ENCODE data around the gene NRF1.
"Not testable (repeated sequence)": the region's sequence is repeated elsewhere in the genome, so short reads cannot be mapped to it uniquely, and the experiment has no call there.

The NRF1 gene

DNA sequence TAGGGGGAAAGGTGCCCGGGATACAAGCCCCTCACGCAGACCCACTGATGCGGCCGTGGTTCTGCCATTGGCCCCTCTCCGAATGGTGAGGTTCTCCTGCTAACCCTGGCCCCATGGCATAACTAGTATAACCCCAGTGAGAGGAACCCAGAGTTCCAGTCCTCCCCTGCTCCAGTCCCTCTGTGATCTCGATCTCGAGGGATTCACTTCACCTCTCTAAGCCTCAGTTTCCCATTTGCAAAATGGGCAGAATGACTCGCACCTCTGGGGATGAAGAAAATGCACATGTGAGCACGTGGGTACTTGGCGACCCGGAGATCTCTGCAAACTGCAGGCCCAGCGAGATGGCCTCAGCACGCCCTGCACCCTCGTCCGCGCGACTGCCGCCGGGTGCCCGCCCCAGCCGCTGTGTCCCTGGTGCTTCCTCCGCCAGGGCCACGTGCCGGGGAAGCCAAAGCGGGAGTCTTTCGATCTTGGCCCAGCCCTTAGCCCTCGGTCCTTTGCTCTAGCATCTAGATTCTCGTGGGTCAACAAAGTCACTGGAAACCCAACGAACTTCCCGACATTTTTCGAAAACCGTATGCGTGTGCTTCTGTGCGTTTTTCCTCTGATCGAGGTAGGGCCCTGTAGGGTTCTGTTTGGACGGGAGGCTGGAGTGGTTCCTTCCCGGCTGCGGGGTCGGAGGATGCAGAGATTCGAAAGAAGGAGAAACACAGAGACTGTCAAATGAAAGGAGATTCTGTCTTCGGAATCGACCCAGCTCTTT is 171.5 kb downstream of the NRF1 start:
- DNase-seq (ENCODE audit: low spot score), result no peak

DNA sequence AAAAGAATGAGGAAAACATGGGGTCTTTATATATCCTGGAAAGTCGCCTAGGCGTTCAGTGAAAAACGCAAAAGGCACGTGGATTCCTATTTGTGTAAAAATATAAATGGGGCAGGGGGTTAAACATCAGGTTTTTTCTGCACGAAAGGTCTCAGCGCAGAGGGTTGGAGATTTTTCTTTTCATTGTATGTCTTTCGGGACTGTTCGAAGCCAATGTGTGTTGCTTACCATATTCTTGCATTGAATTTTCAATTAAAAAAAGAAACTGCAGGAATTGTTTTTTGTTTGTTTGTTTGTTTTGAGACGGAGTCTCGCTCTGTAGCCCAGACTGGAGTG is 172.0 kb downstream of the NRF1 start:
- no peak for DNase-seq (ENCODE audit: low spot score)

DNA sequence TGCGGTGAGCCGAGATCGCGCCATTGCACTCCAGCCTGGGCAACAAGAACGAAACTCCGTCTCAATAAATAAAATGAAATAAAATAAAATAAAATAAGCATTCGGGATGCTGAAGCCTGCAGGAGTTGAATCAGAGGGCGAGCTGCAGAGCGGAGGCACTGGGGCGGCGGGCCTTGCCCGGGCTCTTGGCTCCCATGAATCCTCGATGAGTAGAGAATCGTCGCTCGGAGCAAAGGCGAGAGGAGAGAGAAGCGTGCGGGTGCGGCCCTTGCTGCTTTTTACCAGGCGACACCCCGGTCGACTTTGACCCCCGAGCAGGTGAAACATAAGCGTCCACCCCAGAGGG is 172.9 kb downstream of the NRF1 start:
- DNase-seq (ENCODE audit: low spot score), result no peak

DNA sequence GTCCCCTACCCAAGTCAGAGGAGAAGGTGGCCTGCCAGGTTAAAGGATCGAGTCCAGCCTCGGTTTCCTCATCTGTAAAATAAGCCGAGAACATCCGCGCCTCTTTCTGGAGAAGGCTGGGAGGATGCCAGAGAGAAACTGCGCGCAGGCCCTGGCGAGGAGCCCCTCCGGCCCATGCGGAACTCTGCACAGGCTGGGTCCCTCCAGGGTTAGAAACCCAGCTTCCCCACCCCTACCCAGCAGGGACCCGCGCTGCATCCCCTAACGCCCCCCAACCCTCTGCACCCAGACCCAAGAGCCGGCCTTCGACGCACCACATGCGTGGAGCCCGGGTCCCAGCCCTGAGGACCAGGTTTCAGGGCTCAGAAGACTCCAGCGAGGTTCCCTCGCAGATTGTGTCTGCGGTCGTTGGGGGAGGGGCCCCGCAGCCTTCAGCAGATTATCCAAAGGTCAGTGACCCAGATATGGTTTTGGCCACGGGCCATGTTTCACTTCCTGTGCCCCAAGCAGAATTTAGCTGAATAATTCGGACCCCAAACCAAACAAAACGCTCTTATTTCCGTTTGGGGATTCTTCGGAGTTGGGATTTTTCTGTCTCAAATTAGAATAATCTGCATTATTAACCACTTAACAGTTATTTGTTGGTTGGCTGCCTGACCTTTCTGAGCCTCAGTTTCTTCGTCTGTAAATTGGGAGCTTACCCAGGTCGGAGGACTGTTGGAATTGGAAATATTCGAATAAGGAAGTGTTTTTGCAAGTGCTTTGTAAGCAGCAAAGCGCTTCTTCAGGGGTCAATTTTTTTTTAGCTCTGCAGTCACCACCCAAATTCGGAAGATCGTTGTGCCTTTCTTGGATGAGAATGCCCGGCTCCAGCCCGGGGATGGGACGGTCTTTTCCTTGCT is 173.5 kb downstream of the NRF1 start:
- no peak for DNase-seq (ENCODE audit: low spot score)

DNA sequence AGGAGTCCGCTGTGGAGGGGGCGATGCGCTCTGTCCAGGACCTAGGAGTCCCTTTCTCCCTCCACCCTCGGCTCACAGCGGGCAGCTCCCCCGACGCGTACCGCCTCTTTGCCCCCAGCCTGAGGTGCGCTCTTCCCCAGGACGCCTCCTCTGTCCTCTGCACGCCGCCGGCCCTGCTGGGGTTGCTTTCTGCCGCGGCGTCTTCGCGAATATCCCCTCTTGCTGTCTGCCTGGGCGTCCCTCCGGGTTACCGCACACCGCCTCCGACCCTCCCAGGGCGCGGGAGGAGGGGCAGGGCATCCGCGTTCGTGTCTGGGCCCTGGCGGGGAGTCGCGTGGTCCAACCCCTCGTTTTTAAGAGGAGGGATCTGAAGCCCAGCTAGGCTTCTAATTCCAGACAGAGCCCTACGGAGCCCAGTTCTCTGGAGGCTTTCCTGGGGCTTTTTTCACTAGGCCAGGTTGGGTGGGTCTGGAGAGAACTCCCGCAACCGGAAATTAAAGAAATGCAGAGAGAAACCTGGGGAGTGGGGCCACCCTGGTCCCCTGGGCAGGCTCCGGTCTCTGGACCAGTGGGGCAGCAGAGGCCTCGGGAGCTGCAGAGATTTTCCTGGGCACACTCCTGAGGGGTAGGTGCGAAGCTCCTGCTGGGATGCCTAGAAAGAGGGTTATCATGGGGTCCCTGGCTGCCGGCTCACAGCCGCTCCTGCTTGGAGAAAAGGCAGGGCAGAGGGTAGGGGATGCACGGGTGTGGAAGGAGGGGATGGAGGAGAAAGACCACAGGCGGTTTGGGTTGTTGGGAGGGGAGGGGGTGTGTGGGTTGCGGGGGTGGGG is 174.4 kb downstream of the NRF1 start:
- DNase-seq (ENCODE audit: low spot score), result no peak

DNA sequence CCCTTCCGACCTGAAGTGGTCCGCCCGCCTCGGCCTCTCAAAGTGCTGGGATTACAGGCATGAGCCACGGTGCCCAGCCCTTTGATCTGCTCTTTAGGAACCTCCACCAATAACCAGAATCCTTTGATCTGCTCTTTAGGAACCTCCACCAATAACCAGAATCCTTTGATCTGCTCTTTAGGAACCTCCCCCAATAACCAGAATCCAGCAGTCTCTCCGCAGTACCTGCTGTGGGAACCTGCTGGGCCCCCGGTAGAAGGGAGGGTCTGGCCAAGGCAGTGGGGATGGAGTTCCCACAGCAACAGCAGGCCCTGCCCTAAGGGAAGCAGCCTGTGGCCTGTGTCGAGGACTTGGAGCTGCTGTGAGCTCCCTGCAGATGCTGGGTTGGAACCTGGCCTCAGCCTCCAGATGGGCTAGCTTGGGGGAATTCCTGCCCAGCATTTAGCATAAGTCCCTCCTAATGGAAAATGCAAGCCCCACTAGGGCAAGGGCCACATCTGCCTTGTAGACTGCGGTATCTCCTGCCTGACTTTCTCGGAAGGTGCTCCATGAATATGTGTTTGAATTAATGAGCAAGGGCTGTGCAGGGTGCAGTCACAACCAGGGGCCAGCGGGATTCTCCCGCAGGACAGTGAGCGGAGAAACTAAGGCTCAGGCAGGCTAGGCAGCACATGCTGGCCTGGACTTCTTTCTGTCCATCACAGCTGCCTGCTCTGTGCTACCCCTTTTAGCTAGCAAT is 175.5 kb downstream of the NRF1 start:
- peak; percentile 95 for DNase-seq (ENCODE audit: low spot score)

DNA sequence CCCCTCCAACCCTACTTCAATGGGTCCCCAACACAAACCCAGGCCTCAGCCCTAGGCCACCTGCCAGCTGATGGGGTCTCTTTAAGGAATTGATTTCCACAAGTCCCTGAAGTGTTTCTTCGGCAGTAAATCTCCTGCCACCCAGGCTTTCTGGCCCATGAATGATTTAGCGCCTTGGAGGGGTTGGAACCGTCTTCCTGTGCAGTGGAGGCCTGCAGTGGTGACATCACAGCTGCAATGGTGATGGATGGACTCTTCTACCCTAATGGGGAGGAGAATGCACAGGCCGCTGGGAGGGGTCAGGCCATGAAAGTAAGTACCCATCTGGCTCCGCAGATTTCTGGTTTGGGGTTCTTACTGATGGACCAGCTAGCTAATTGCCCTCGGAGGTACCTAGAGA is 177.5 kb downstream of the NRF1 start:
- no peak for DNase-seq (ENCODE audit: low spot score)

DNA sequence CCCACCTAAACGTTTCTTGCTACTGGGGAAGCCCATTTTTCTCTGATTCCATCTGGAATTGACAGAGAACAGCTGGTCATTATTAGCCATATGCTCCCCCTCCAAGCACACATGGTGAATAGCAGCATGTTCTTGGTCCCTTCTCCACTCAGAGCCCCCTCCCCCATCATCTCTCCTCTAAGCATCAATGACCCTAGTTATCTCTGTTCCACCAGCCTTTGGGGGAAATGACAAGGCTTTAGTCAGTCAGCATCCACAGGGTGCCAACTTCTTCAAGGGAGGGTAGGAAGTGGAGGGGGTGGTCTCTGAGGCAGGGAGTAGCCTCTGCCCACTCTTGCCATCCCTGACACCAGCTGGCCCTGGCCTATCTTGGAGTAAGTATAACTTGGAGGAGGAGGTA is 178.1 kb downstream of the NRF1 start:
- no peak for DNase-seq (ENCODE audit: low spot score)

DNA sequence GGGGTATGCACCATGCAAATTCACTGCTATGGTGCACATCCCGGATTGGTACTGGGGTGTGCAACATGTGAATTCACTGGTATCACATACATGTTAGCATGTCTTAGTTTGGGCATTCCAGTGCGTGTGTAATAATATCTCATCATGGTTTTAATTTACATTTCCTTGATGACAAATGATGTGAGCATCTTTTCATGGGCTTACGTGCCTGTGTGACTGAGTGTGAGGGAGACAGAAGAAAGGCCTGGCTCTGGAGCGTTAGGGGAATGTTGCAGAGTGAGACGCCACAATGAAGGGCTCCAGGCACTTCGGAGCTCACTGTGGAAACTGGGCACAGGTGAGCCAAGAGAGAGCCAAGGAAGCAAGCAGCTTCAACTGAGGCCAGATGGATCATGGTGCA is 178.6 kb downstream of the NRF1 start:
- DNase-seq (ENCODE audit: low spot score), result no peak

DNA sequence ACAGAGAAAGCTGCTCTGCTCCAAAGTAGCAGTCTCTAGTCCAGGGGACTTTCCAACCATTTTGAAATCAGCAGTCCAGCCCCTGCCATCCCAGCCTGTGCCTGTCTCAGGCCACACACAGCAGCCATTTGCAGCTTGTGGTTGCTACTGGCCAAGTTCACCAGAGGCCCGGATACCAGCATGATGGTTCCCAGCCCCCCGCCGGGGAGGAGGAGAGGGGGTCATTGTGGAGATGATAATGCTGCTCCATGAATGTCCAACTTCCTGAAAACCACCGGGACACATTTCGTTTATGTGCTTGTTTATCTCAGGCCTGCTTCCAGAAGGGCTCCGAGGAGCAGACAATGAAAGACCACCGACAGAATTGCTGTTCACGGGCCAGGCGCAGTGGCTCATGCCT is 181.2 kb downstream of the NRF1 start:
- no peak for DNase-seq (ENCODE audit: low spot score)

DNA sequence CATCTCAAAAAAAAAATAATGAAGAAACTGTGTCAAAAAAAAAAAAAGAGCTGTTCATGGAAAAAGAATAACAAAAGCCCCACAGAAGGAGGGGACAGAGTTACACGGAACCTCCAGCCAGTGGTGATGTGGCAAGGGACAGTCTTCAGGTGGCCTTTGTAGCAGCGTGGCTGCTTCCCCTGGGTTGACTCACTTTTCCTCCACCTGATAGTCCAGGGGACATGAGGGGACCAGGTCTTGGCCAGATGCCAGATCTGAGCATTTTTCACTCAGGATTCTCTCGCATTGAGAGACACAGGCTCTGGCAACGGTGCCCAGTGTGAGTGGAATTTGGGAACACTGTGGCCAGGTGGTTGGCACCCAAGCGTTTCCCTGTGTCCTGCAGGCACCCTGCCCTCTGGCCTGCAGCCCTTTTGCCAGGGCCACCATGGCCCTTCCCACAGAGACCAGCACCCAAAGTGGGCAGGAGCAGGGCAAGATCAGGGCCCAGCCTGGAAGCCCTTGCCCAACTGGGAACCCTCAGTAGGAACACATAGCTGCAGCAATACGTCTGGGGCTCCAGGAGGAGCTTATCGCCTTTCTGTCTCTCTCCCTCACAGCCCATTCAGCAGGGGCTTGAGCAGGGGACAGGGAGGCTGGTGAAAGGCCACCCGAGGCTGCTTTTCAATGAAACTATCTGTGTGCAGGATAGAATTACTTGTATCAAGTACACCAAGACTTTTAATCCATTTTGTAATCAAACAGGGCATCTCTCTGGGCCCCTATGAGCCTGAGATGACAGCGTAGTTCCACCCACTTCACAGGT is 182.2 kb downstream of the NRF1 start:
- DNase-seq (ENCODE audit: low spot score), result no peak

DNA sequence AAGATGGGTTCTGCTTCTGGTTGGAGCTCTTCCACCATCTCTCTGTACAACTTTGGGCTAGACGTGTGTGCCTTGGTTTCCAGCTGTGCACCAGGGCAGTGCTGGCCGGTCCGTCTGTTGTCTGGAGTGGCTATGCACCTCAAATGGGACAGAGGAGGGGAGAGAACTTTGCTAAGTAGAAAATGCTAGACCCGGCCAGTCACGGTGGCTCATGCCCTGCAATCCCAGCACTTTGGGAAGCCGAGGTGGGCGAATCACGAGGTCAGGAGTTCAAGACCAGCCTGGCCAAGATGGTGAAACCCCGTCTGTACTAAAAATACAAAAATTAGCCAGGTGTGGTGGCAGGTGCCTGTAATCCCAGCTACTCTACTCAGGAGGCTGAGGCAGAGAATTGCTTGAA is 182.9 kb downstream of the NRF1 start:
- not testable (repeated sequence) for DNase-seq (ENCODE audit: low spot score)

DNA sequence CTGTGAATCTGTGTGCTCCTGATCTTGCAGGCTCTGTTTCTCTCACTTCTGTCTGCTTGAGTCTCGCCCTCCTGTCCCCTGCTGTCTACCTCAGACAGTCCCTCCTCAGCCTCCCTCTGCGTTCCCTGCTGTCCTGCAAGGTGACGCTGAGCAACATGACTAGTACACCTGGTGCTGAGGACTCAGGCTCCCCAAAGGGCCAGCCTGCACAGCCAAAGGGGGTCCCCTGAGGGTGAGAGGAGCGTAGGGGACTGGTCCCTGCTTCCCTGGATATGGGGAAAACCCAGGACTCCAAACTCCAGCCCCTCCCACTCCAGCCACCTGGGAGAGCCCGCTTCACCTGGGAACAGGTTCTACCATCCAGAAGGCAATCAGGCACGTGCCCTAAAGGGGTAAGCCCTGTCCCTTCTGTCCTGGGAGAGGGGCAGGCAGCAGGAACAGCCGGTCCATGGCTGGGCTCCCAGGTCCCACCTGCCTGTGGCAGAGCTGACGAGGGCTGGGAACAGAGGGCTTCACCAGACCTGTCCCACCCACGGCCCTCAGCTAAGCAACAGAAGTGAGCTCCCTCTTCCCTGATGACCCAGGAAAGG is 184.8 kb downstream of the NRF1 start:
- DNase-seq (ENCODE audit: low spot score), result no peak

DNA sequence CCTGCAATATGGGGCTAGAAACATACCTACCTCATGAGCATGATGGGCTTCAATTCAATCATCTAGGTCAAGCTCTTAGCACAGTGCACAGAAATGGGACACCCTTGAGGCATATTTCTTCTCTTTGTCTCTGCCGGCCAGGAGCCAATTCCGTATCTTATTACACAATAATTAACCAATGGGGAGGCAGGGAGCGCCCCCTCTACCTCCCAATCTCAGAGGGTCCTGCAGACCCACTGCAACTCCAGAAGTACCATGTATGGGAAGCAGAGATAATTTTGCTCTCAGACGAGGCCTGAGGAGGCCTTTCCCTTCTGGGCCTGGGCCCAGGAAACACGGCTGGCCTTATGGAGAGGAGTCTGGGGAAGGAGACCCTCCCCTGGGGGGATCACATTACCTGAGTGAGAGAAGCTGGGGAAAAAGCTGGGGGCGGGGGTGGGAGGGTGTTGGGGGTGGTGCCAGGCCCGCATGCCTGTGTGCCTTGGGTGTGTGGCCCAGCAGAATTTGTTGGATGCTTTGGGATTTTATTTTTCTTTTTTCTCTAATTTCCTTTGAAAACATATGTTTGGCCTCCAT is 185.8 kb downstream of the NRF1 start:
- DNase-seq (ENCODE audit: low spot score), result no peak

DNA sequence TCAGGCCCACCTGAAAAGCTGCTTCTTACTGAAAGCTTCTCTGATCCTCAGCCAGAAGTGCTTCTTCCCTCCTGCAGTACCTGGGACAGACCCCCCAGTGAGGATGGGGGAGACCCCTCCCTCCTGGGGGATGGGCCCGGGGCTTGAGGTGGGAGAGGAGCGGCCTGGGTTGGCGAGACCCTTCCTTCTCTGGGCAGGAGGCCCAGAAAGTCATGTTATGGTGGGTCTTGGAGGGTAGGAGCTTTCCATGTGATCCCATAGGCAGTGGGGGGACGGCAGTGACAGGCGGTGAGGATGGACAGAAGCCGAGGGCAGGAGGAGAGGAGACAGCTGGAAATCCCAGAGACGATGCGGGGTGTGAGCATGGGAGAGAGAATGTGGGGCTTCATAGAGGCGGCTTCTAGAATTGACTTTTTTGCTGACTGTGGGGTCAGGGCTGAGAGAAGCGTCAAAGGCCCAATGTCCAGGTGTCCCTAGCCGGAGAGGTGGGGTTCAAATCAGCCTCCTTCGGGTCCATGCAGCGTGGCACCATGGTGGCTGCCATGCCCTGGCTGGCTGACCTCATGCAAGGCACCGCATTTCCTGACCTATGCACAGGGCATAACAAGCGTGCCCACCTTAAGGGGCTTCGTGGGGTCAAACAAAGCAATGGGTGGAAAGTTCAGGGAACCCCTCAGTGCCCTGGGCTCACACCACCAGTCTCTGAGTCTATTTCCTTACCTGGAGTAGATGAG is 187.3 kb downstream of the NRF1 start:
- DNase-seq (ENCODE audit: low spot score), result no peak

DNA sequence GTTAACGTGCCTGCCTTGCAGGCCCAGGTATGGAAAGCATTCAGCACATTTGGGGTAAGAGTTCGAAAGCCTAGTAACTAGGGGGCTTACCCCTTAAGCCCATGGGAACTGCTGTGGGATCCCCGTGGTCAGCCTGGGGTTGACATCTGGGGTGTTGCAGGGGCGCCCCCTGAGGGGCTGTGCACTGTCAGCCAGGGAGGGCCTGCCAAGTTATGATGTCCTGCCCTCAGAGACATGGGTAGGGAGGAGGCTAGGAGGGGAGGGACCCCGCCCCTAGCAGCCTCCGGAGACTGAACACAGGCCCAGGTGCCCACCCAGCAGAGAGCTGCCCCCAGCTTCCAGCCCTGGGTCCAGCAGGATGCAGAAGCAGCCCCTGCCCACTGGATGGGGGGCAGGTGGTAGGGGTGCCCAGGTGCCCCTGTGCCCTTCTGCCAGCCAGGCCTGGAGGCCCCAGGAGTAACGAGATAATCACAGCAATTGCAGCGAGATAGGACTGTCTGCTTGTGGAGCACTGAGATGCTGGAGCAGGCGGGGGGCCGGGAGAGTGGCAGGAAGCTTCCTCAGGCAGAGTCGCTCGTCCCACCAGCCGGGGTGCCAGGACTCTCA is 187.9 kb downstream of the NRF1 start:
- no peak for DNase-seq (ENCODE audit: low spot score)

DNA sequence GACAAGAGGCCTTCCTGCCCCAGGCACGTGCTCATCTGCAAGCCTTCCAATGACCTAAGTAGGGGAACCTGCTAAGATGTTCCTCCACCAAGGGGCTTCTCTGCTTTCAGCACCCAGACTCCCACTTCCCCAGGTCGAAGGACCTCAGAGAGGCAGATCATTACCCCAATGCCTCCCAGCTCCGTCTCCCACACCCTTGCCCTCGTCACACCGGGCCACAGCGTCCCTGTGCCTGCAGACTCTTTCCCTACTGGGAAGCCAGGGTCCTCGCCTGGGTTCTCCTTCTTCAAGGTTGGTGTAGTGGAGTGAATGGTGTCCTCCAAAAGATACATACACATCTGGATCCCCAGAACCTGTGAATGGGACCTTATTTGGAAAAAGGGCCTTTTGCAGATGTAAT is 189.4 kb downstream of the NRF1 start:
- no peak for DNase-seq (ENCODE audit: low spot score)

DNA sequence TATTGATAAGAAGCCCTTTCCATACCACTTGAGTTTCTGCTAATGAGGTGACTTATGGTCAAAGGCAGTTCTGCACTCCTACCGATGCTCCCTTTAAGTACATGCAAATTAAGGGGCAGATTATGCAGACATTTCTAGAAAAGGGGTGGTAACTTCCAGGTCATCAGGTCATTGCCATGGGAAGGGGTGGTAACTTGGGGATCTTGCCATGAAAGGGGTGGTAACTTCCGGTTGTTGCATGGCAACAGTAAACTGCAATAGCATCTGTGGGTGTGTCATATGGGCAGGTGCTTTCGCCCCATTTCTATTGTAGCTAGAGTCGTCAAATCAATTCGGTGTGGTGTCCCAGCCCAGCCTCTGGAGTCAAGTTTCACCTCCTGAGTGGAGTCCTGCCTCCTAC is 190.4 kb downstream of the NRF1 start:
- peak; percentile 48 for DNase-seq (ENCODE audit: low spot score)

DNA sequence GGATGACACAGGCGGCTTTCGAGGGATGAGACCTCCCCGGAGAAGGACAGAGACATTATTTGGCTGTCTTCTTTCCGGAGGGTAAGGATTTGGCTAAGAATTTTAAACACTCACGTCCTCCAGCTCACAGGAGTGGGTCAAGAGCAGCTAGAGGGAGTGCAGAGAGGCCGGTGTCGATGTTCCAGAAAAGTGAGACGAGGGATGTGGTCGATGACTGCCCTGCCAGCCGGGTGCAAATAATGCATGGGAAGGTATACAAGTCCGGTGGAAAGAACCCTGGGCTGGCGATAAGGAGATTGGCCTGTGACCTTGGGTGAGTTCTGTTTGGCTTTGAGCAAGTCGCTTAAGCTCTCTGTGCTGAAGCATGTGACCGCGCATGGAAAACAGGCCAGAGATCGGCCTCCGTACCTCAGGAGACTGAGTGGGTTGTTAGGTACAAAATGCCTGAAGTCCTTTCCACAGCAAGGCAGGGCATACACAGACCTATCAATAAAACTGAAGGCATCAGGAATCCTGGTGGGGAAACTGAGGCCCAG is 192.1 kb downstream of the NRF1 start:
- no peak for DNase-seq (ENCODE audit: low spot score)

All from SW480 (cell line).